ENCODE results near the gene DPEP3.
"Not testable (repeated sequence)": the region's sequence is repeated elsewhere in the genome, so short reads cannot be mapped to it uniquely, and the experiment has no call there.

DPEP3 gene

DNA sequence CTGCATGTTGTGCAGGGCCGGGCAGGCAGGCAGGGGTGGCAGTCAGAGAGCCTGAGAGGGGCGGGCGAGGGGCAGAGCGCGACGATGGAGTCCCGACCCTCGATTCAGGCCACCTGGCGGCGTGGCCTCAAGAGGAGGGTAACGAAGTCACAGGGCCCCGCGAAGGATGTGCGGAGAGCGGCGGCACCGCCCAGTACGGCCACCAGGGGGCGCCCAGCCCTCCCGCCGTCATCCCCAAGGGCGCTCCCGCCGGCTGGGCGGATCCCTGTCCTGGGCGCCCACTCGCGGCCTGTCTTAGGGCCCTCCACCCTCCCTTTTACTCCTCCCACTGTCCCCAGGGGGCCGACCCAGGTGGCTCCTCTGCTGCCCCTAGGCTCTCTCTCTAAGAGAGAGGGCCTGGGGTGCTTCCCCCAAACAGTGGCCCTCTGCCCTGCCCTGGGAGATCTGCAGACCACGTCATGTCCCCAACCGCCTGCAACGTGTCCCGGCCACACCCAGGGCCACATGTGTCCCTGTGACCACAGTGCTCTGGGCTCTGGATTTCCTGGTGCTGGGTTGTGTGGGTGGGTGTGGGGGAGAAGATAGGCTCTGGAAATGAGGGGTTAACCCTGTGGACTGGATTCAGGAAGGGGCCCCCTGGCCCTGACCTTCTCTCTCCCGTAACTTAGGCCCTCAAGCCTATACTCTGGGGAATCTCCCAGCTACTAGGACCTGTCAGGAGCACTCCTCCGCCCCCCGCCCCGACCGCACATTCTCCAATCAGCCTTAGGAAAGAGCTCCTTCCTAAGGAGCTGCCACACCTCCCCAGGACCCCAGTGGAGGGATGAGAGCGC lies 13.1 kb upstream of the DPEP3 start:
- peak; percentile 82 for DNase-seq

DNA sequence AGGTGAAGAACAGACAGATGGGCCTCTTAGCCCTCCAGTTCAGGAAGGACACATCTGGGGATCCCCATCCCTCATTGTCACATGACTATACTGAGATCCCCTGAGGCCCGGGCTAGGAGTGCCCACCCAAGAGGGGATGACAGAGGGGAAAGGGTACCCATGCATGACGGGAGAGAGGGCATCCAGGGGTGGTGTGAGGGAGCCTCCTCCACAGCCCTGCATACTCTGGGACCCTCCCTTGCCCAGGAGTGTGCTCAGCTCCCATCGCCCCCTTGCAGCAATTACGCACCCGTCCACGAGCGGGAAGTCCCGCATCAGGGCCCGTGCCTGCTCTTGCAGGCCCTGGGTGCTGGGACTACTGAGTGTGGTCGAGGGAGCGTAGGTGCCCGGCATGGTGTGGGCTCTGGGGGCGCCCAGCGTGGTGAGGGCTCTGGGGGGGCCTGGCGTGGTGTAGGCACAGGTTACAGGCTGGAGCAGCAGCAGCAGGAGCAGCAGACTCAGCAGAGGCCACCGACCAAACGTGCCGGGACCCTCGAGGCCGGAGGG lies 12.4 kb upstream of the DPEP3 start:
- no peak for DNase-seq

DNA sequence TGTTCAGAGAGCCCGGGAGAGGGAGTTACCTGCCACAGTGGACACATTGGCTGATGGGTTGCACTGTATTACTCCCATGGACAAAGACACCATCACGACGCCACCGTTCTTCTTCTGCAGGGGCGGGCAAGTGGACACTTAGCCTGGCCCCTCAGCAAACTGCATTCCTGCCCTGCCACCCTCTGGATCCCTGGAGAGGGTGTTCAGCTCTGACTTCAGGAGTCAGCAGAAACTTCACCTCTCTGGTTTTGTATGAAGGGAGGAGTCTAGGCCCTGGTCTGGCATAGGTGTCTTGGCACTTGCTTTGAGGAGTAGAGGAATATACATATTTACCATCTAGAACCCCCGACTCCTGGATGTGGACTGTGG lies 9.7 kb upstream of the DPEP3 start:
- DNase-seq: no peak

DNA sequence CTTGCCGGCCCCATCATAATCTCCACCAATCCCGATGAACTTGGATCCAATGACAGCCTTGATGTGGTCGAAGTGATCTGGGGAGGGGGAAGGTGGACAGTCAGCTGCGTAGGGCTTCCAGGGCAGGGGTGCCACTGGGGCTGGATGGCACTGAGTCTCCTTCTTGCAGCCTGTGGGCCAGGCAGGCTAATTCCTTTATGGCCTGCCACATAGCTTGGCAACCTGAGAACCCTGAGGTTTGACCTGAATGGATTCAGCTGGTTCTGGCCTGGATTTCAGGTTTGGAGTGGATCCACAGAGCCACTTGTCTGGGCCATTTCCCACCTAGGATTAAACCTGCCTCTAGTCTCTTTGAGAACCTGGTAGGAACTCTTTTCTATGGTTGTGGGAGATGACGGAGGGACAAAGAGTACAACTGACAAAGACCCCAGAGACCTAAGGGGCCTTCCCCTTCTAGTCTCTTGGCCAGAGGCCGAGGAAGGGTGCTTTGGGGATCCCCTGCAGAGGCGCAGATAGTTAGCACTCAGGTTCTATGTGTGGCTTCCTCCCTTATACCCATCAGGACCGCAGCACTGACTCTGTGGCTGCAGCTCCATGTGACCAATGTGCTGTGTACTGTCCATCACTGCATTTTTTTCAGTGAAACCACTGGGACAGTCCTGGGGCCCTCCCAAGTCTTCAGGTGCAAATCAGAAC lies 9.2 kb upstream of the DPEP3 start:
- no peak for DNase-seq

DNA sequence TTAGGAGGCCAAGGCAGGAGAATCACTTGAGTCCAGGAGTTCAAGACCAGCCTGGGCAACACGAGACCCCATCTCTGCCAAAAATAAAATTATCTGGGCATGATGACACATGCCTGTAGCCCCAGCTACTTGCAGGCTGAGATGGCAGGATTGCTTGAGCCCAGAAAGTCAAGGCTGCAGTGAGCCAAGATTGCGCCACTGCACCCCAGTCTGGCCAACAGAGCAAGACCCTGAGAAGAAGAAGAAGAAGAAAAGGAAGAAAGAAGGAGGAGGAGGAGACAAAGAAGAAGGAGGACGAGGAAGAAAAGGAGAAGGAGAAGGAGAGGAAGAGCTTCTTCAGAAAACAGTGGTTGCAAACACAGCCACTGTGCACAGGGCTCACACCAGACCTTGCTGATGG lies 8.4 kb upstream of the DPEP3 start:
- no peak for DNase-seq

DNA sequence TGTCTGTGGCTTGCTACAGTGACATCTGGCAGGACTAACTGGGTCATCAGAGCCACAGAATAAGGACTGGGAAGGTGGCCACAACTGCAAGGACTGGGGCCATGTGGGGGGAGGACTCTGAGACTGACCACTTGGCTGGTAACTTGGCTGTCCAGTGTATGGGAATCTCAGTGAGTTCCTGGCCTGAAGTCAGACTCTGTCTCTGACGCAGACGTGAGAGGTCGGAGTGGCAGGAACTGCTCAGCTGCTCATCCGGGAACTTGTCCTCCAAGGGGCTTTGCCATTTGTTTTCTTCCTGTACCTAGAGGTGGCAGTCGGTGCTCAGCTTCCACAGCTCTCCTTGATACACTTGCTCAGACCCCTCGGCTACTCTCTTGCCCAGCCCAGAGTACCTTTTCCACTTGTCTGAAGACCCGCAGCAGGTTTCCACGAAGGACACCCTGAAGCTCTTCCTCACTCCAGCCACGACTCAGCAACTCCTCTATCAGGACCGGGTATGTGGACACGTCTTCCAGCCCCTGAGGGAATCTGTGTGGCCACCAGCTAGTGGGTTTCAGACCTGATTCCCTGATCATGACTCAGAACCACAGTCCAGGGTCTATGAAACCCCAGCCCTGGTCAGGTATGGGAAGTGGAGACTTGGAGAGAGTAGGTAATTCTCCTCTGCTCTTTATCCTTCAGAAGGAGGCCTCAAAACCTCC lies 7.3 kb upstream of the DPEP3 start:
- DNase-seq: no peak

DNA sequence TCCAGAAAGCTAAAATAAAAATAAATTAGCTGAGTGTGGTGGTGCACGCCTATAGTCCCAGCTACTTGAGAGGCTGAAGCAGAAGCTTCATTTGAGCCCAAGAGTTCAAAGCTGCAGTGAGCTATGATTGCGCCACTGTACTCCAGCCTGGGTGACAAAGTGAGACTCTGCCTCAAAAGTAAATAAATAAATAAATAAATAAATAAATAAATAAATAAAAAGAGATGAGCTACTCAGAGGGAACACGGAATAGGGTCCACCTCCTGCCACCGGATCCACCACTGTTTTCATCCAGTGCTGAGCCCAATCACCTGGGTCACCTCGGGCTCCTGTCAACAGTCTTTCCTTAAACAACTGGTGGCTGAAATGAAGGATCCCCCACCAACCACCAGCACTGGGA lies 6.7 kb upstream of the DPEP3 start:
- DNase-seq: no peak

DNA sequence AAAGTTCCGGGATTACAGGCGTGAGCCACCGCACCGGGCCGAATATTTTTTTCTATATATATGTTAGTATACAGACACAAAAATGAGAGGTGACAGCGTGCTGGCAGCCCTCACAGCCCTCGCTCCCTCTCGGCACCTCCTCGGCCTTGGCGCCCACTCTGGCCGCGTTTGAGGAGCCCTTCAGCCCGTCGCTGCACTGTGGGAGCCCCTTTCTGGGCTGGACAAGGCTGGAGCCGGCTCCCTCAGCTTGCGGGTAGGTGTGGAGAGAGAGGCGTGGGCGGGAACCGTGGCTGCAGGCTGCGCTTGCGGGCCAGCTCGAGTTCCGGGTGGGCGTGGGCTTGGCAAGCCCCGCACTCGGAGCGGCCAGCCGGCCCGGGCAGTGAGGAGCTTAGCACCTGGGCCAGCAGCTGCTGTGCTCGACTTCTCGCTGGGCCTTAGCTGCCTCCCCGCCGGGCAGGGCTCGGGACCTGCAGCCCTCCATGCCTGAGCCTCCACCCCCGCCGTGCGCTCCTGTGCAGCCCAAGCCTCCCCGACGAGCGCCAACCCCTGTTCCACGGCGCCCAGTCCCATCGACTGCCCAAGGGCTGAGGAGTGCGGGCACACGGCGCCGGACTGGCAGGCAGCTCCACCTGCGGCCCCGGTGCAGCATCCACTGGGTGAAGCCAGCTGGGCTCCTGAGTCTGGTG lies 1.9 kb upstream of the DPEP3 start:
- no peak for DNase-seq

DNA sequence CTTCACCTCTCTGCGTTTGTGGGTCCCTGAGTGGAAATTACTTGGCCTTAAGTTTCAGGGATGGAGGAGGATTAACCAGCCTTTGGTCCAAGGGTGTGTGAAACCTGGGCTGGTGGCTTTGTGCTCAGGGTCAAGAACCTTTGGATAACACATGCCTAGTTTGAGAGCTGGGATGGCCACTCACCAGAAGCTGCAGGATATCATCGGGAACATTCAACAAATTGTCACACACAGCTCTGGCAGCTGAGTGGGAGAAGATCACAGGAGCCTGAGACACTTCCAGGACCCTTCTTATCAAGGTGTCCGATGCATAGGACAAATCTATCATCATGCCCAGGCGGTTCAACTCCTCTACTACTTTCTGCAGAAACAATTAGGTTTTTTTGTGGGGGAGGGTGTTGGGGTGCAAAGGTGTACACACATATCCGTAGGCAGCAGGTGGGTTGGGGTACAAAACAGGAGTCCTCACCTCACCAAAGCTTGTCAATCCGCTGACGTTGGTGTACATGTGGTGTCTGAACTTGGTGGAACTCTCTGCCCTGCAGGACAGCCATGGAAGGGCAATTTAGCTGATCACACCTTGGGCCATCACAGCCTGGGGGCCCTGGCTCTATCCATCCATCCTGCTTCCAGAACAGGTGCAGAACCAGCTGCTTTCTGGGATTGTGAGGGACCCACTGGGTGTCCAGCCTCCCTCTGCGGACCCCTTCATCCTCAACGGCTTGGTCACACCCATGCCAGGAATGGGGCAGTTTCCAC lies 2.7 kb downstream of the DPEP3 start:
- DNase-seq: no peak

DNA sequence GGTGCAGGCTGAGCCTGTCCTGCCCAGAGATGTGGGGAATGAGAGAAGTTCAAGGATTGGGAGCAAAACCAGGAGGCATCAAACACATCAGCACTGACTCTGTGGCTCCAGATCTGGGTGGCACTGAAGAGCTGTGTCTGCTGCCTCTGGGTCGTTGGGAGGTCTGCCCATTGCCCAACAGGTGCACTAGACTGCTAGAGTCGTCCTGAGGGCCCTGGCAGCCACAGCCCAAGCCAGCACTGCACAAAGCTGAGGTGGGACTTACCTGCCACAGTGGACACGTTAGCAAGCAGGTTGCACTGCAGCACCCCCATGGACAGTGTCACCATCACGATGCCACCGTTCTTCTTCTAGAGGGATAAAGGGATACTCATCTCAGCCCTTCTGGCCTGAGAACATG lies 3.3 kb downstream of the DPEP3 start:
- no peak for DNase-seq

DNA sequence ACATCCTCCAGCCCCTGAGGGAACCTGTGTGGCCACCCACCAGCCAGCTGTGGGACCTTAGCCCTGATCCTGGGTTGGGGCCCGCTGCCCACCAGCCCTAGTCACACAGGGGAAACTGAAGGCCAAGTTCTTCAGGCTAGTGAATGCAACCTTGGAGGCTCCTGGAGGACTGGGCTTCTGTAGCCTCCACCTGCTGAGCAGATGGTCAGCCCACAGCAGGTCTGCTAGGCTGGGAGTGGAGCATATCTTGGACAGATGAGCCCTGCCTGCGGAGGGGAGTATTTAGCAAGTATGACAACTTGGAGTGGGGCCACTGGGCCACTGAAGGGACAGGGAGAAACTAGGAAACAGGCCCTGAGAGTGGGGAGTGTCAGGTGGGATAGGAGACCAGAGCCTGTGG lies 4.1 kb downstream of the DPEP3 start:
- DNase-seq: no peak

DNA sequence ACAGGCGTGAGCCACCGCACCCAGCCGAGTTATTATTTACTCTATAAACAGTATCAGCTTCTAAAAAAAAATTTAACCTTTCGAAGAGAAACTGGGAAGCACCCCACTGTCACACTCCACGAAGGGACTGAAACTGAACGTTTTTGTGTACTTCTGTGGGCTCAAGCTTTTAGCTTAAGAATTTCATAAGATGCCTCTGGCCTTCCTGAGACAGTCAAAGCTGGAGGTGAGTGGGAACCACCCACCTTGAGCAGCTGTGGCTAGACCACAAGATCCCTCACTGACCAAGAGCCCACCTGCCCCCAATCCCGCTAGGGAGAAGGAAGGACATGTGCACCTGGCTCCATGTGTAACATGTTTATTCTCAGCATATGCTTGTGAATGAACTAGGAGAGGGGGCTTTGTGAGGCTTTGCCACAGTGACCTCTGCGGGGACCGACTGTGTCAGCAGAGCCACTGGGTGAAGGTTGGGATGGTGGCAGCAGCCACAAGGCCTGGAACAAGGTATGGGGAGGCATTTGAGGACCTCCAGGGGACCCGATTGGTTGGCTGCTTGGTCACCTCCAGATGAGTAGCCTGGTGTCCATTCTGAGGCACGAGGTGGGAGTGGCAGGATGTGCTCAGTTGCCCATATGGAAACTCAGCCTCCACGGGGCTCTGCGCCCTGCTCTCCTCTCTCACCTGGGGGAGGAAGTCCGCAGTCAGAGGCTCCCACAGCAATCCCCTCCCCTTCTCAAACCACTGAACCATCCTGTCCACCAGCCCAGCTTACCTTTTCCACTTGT lies 4.8 kb downstream of the DPEP3 start:
- no peak for DNase-seq

DNA sequence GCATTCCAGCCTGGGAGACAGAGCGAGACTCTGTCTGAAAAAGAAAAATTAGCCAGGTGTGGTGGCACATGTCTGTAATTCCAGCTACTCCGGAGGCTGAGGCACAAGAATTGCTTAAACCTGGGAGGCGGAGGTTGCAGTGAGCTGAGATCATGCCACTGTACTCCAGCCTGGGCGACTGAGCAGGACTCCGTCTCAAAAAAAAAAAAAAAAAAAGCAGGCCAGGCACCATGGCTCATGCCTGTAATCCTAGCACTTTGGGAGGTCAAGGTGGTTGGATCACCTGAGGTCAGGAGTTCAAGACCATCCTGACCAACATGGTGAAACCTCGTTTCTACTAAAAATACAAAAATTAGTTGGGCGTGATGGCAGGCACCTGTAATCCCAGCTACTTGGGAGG lies 8.0 kb downstream of the DPEP3 start:
- DNase-seq: not testable (repeated sequence)

DNA sequence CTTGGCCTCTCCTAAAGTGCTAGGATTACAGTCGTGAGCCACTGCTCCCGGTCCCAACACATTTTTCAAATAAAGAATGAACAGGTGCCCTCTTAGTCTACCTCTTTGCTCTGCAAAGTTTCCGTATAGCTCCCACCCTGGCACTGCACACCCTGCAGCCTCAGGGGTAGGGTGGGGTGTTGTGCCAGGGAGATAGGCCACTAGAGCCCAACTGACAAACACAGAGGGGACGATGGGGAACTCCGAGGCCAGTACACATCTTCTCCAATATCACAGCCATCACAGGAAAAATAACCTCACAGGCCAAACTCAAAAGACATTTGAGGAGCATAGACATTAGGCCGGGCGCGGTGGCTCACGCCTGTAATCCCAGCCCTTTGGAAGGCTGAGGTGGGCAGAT lies 9.2 kb downstream of the DPEP3 start:
- no peak for DNase-seq

DNA sequence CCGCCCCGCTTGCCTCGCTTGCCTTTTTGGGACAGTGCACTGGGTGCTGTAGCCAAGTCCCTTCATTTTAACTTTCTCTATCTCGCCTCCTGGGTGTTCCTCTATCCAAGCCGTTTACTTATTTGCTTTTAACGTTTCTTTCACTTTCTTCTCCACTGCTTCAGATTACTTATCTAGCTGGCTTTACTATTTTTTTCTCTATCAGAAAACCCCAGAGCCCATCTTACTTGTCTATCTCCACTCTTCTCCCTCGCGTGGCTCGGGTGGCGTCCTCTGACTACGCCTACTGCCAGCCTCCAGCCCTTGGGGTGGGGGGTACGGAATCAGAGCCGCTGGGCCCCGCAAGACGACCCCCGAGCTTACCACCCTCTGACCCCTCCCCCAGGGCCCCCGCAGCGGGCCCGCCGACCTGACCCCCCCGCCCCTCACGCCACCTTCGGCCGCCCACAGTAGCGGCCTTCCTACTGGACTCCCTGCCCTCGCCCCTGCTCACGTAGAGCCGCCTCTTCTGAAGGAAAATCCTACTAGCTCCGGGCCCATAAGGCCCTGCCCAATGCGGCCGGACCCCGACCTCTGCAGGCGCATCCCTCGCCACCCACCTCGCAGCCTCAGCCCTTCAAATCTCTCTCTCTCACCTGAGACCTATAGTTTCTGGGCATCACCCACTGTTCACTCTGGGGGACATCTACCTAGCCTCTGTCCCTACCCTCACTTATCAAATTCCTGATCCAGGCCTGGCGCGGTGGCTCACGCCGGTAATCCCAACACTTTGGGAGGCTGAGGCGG lies 10.9 kb downstream of the DPEP3 start:
- DNase-seq: no peak

DNA sequence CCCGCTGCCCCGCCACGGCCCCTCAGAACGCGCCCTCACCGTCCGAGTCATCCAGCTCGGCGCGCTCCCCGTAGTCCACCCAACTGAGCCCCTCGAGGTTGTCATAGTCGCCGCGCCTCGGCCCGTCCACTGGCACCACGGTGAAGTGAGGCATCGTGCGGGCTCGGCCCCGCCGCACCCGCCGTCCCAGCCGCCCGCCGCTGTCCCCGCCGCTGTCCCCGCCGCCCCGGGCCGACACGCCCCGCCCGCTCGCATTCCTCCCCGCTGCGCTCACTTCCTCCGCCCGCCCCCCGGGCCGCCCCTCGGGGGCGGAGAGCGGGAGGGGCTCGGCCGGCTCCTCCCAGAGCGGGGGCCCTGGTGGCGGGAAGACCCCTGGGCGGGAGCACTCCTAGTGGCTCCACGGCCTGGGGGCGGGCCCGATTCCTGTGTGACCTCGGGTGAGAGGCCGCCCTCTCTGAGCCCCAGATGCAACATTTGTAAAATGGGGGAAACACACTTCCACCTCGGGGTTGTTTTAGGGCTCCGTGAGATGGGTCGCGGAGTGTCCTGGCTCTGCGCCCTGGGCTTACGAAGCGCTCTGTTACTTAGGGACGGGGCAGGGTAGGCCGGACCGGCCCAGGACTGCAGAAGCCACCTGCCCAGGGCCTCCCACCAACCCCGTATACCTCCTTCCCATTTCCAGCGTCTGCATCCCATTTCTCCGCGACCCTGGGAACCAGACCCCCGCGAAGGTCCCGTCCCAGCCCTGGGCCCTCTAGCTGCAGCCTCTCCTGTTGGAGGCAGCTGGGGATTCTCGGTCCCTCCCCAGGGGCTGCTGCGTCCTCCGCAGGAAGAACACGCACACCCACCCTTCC lies 11.7 kb downstream of the DPEP3 start, which contains the start of gene SLC12A4:
Gene SLC12A4 (minus strand): TSS at position 238 of the 854 bp plus-strand sequence. CDS start 84 bp downstream, at position 154.
- peak; percentile 84 for DNase-seq

DNA sequence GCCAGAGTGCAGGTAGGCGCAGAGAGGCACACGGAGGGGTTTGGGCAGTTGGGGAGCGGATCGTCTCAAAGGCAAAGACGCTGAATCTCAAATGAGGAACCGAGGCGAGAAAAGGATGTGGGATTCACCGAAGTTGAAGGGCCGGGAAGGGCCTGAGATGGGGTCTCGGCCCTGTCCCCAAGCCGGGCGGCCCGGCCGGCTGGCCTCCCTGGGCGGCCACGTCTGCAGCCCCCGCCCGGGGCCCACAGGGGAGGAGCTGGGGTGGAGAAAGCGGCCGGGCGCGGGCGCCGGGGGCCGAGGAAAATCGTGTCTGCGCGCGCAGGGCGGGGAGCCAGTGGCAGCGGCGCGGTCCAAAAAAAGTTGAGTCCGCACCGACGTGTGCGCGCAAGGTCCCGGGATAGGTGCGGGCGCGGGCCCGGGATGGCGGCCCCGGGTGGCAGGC lies 12.3 kb downstream of the DPEP3 start:
- DNase-seq: no peak

DNA sequence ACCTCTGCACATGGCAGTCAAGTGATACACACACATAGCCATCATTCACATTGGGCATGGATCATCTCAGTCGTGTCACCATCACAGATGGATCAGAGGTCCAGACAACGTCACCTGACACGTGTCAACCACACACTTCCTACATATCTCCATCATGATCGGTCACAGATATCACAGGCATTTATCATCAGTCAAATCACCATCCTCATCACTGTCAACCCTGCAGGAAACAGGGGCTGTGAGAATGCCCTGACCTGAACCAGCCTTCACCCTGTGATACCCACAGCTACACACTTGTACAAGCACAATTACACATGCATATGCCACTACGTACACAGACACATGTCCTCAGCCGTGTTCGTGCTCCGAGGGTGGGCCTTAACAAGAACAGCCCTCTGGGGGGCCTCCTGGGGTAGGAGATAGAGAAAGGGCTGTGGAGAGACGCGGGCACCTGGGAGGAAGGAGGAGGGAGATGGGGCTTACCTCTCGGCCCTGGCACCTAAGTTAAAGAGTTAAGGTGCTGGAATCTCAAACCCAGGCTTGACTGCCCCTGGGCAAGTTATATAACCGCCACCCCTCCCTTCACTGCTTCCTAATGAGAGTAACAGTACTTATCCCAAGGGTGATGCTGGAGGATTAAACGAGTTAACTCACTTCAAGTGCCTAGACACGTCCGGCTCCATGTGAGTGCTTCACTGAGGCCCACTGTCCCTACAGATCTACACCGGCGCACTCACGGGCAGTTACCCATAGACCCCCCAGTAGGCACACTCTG lies 12.9 kb downstream of the DPEP3 start:
- DNase-seq: no peak
